CD14-positive monocyte (primary cell): ENCODE data around the gene SIK3. TPM values are rescaled to one million over a fixed set of nuclear protein-coding genes. Genes with fewer than 3 reads are reported as not detected.

Source experiments
- DNase-seq, 3 donors: peaks; one replicate each; pipeline ENCODE4 v3.0.0-alpha.2; 2011 to 2022
- H2AFZ ChIP-seq: 2 replicates; pipeline ENCODE4 v1.6.0; 2012; ENCODE audit warnings: mild to moderate bottlenecking, low read depth, low read length, inconsistent platforms; ENCODE audit not compliant: insufficient read depth, poor library complexity, severe bottlenecking
- H3K27ac ChIP-seq, 2 donors: 1 replicate in 1 of 2; 2 replicates in 1 of 2; pipeline ENCODE4 v1.5.1; 2012 to 2013; ENCODE audit warnings: low read length in 2 of 2, control low read depth in 1 of 2, inconsistent platforms in 1 of 2, low read depth in 1 of 2, mild to moderate bottlenecking in 1 of 2
- H3K27me3 ChIP-seq, 2 donors: one replicate each; pipeline versions ENCODE4 v1.6.0 to v1.6.1; 2011 to 2013; ENCODE audit warnings: low read length in 2 of 2; ENCODE audit not compliant: control insufficient read depth in 2 of 2, insufficient read depth in 2 of 2
- H3K36me3 ChIP-seq, 2 donors: replicated peaks in 1 of 2; 1 replicate in 1 of 2; 2 replicates in 1 of 2; pipeline versions ENCODE4 v1.5.1 to v1.6.1; 2012 to 2013; ENCODE audit warnings: low read length in 2 of 2, control low read depth in 1 of 2, inconsistent platforms in 1 of 2, mild to moderate bottlenecking in 1 of 2; ENCODE audit not compliant: insufficient read depth in 2 of 2, control insufficient read depth in 1 of 2
- H3K4me1 ChIP-seq, 2 donors: 1 replicate in 1 of 2; 2 replicates in 1 of 2; pipeline versions ENCODE4 v1.5.1 to v1.6.1; 2012 to 2013; ENCODE audit warnings: low read length in 2 of 2, control low read depth in 1 of 2, inconsistent platforms in 1 of 2, mild to moderate bottlenecking in 1 of 2, moderate library complexity in 1 of 2; ENCODE audit not compliant: insufficient read depth in 2 of 2, control insufficient read depth in 1 of 2
- H3K4me2 ChIP-seq: replicated peaks from 2 replicates; pipeline ENCODE3; 2012; ENCODE audit warnings: low read length, moderate library complexity, mild to moderate bottlenecking; ENCODE audit not compliant: poor library complexity, severe bottlenecking; ENCODE audit errors: extremely low read depth
- H3K4me3 ChIP-seq, 3 experiments: fragments of 200-600 bp in 1 of 3; sonication (generic) in 1 of 3; replicated peaks in 1 of 3; 1 replicate in 2 of 3; 2 replicates in 1 of 3; pipeline ENCODE4 v1.5.1; 2011 to 2013; ENCODE audit warnings: low read length in 3 of 3, mild to moderate bottlenecking in 3 of 3, control low read depth in 2 of 3, low read depth in 2 of 3, inconsistent platforms in 1 of 3, moderate library complexity in 1 of 3
- H3K79me2 ChIP-seq: 2 replicates; pipeline ENCODE4 v1.6.0; 2012; ENCODE audit warnings: mild to moderate bottlenecking, control low read depth, inconsistent platforms, low read length, moderate library complexity; ENCODE audit not compliant: insufficient read depth
- H3K9ac ChIP-seq: 2 replicates; pipeline ENCODE4 v1.6.0; 2017; ENCODE audit warnings: low read length, mild to moderate bottlenecking; ENCODE audit not compliant: insufficient read depth, poor library complexity, severe bottlenecking
- H3K9me3 ChIP-seq, 2 donors: replicated peaks in 1 of 2; 1 replicate in 1 of 2; 2 replicates in 1 of 2; pipeline versions ENCODE4 v1.5.1 to v1.6.1; 2012 to 2013; ENCODE audit warnings: low read length in 2 of 2, control low read depth in 1 of 2; ENCODE audit not compliant: control insufficient read depth in 1 of 2, insufficient read depth in 1 of 2
- H4K20me1 ChIP-seq: 2 replicates; pipeline ENCODE4 v1.6.0; 2012; ENCODE audit warnings: mild to moderate bottlenecking, low read length, control low read depth, moderate library complexity; ENCODE audit not compliant: insufficient read depth
- H3K27ac Mint-ChIP-seq, 7 donors: one replicate each; pipeline ENCODE4 v1.8.0; 2020; ENCODE audit warnings: mild to moderate bottlenecking in 7 of 7, mixed read lengths in 7 of 7, moderate library complexity in 6 of 7, inconsistent platforms in 2 of 7
- H3K27me3 Mint-ChIP-seq, 3 donors: one replicate each; pipeline ENCODE4 v1.8.0; 2021 to 2022; ENCODE audit warnings: low read depth in 3 of 3, mild to moderate bottlenecking in 3 of 3, mixed read lengths in 3 of 3, moderate library complexity in 3 of 3, inconsistent platforms in 1 of 3
- H3K36me3 Mint-ChIP-seq, 2 donors: one replicate each; pipeline ENCODE4 v1.8.0; 2020; ENCODE audit warnings: mixed read lengths in 2 of 2, inconsistent platforms in 1 of 2, mild to moderate bottlenecking in 1 of 2
- H3K4me1 Mint-ChIP-seq: one replicate; pipeline ENCODE4 v1.8.0; 2020; ENCODE audit warnings: mild to moderate bottlenecking, mixed read lengths
- H3K4me3 Mint-ChIP-seq, 2 donors: one replicate each; pipeline ENCODE4 v1.8.0; 2020; ENCODE audit warnings: mild to moderate bottlenecking in 2 of 2, mixed read lengths in 2 of 2, moderate library complexity in 1 of 2
- H3K9me3 Mint-ChIP-seq, 7 donors: one replicate each; pipeline ENCODE4 v1.8.0; 2020 to 2022; ENCODE audit warnings: mixed read lengths in 7 of 7, mild to moderate bottlenecking in 6 of 7, moderate library complexity in 6 of 7, inconsistent platforms in 2 of 7
- WGBS: methylation state at CpG from one replicate; pipeline ENCODE4 v1.1.5; 2013; ENCODE audit warnings: missing lambda C conversion rate; ENCODE audit not compliant: insufficient coverage; 5-methylcytosine and 5-hydroxymethylcytosine counted together
- intact Hi-C, 2 donors: fragments of 100-400 bp; cut with micrococcal nuclease; formaldehyde crosslinking; loops; one replicate each; pipeline versions ENCODE4 v1.15.0 to v1.15.1; 2023
- polyA plus RNA-seq, 3 donors: library from polyadenylated mRNA; depleted of rRNA in 1 of 3; unstranded in 2 of 3; stranded (reverse) in 1 of 3; fragments of 300-500 nt in 2 of 3; fragments of >200 nt in 1 of 3; fragmentation: Illumina TruSeq in 2 of 3; gene quantifications; 1 replicate in 2 of 3; 2 replicates in 1 of 3; pipeline ENCODE4 v1.2.3, GENCODE V29; 2012 to 2021
- TF ChIP-seq, protein P1 (sequence below): fragments of 200-600 bp; IDR thresholded peaks from one replicate; pipeline ENCODE4 v1.8.0; 2022; ENCODE audit warnings: antibody characterized with exemption, mild to moderate bottlenecking

SIK3 gene
- polyA plus RNA-seq, 3 donors: 18.3 to 142 (median 20.0) TPM

DNA sequence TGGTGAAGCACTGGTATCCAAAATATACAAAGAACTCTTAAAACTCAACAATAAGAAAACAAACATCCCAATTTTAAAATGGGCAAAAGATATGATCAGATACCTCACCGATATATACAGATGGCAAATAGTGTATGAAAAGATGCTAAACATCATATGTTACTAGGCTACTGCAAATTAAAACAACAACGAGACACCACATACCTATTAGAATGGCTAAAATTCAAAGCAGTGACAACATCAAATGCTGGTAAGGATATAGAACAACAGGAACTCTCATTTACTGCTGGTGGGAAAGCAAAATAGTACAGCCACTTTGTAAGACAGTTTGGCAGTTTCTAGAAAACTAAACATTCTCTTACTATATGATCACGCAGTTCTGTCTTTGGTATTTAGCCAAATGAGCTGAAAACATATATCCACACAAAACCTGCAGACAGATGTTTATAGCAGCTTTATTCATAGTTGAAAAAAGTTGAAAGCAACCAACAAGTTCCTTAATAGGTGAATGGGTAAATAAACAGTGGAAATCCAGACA is 38.5 kb downstream of the SIK3 start:
- intact Hi-C loops: loop anchor here in 1 of 2 donors (10.0 kb wide), 1 partner anchor 105 kb away; no protein-coding TSS in a partner anchor
- Histone ChIP-seq H3K4me2 (no peak overlapping the region), H3K9me3 (no peaks in the 10 kb centered on the region), H3K4me3 (no peak overlapping the region), H3K4me1 (peaks cover 8 to 23% of the 10 kb centered on the region in 2 donors), H3K27me3 (no peaks in the 10 kb centered on the region), H3K79me2 (peaks cover 97% of the 10 kb centered on the region), H3K9ac (no peak overlapping the region), H3K27ac (no peak overlapping the region), H3K36me3 (peaks cover 0 to 4% of the 10 kb centered on the region in 2 donors), H4K20me1 (peaks cover 100% of the 10 kb centered on the region), H2AFZ (no peak overlapping the region)
- no peak for DNase-seq
- Mint-ChIP-seq H3K4me1 (peaks cover 56% of the 10 kb centered on the region), H3K27me3 (peaks cover 0 to 2% (median 0%) of the 10 kb centered on the region in 3 donors), H3K36me3 (peaks cover 11 to 15% of the 10 kb centered on the region in 2 donors), H3K4me3 (no peak overlapping the region), H3K27ac (no peak overlapping the region), H3K9me3 (no peaks in the 10 kb centered on the region)
- TF ChIP-seq, protein P1, sequence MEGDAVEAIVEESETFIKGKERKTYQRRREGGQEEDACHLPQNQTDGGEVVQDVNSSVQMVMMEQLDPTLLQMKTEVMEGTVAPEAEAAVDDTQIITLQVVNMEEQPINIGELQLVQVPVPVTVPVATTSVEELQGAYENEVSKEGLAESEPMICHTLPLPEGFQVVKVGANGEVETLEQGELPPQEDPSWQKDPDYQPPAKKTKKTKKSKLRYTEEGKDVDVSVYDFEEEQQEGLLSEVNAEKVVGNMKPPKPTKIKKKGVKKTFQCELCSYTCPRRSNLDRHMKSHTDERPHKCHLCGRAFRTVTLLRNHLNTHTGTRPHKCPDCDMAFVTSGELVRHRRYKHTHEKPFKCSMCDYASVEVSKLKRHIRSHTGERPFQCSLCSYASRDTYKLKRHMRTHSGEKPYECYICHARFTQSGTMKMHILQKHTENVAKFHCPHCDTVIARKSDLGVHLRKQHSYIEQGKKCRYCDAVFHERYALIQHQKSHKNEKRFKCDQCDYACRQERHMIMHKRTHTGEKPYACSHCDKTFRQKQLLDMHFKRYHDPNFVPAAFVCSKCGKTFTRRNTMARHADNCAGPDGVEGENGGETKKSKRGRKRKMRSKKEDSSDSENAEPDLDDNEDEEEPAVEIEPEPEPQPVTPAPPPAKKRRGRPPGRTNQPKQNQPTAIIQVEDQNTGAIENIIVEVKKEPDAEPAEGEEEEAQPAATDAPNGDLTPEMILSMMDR: no peak
- no CpG with 5 or more reads among the region's 3 CpGs for WGBS

DNA sequence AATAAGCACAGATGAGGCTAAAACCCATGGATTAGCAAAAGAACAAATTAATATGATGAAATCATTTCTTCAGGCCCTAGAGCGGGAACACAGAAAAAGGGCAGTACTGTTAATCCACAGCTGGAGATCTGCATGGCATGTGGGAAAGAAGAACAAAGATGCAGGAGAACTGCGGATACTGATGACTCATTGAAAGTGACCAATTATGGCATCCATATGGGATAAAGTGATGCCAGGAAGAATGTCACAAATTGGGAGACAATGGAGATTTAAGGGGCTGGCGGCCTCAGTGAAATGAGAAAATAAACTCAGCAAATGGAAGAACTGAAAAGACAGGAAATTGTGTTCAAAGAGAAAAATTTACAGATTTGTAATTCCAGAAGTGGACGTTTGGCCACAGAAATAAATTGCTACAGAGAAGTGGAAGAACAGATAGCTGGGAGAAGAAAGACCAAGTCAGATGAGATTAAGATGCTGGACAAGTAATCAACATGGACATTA is 39.4 kb downstream of the SIK3 start:
- H3K9me3 ChIP-seq: no peaks in the 10 kb centered on the region
- Mint-ChIP-seq H3K36me3 (peaks cover 17 to 19% of the 10 kb centered on the region in 2 donors), H3K27ac (peak overlapping the region in 4 of 7 donors; percentile 0 to 71 (median 5)), H3K9me3 (no peaks in the 10 kb centered on the region), H3K27me3 (peaks cover 0 to 2% (median 0%) of the 10 kb centered on the region in 3 donors), H3K4me1 (peaks cover 54% of the 10 kb centered on the region), H3K4me3 (no peak overlapping the region)
- peaks cover 4 to 15% of the 10 kb centered on the region in 2 donors for H3K4me1 ChIP-seq
- H3K27ac ChIP-seq: no peak overlapping the region
- H4K20me1 ChIP-seq: peaks cover 100% of the 10 kb centered on the region
- H2AFZ ChIP-seq: no peak overlapping the region
- peaks cover 0 to 4% of the 10 kb centered on the region in 2 donors for H3K36me3 ChIP-seq
- peaks cover 97% of the 10 kb centered on the region for H3K79me2 ChIP-seq
- H3K4me2 ChIP-seq: no peak overlapping the region
- H3K4me3 ChIP-seq: no peak overlapping the region
- no peak overlapping the region for H3K9ac ChIP-seq
- 84% methylated on average over 4 of the region's 4 CpGs for WGBS
- no peaks in the 10 kb centered on the region for H3K27me3 ChIP-seq
- intact Hi-C loops: no loop called here
- no peak for DNase-seq
- TF ChIP-seq, protein P1: no peak
